Activated CD4-positive, alpha-beta T cell treated with anti-CD3 and anti-CD28 coated beads for 36 hours (primary cell): ENCODE data around the gene NKD1. TPM values are rescaled to one million over a fixed set of nuclear protein-coding genes. Genes with fewer than 3 reads are reported as not detected.
"Not testable (repeated sequence)": the region's sequence is repeated elsewhere in the genome, so short reads cannot be mapped to it uniquely, and the experiment has no call there.

Source experiments
- ATAC-seq: fragments of 200-7000 bp; cut with Tn5 transposase; one replicate; pipeline ENCODE4 v1.10.0; 2021; ENCODE audit warnings: mild to moderate bottlenecking, moderate library complexity
- CTCF ChIA-PET: fragments of 350-600 bp; sonication (Branson Sonifier 250); formaldehyde crosslinking; loops from one replicate; lab custom pipeline; 2021; ENCODE audit warnings: antibody characterized with exemption; lab: Charles Lee
- POLR2A ChIA-PET: fragments of 350-600 bp; sonication (Branson Sonifier 250); formaldehyde crosslinking; loops from one replicate; lab custom pipeline; 2021; ENCODE audit warnings: antibody characterized with exemption, inconsistent platforms; lab: Charles Lee
- DNase-seq: peaks from one replicate; pipeline ENCODE4 v3.0.0-alpha.2; 2020
- H3K27ac Mint-ChIP-seq: one replicate; pipeline ENCODE4 v1.8.0; 2021; ENCODE audit warnings: mixed read lengths
- H3K27me3 Mint-ChIP-seq: one replicate; pipeline ENCODE4 v1.8.0; 2021; ENCODE audit warnings: mixed read lengths
- H3K36me3 Mint-ChIP-seq: one replicate; pipeline ENCODE4 v1.8.0; 2021; ENCODE audit warnings: low read depth, mixed read lengths
- H3K4me1 Mint-ChIP-seq: one replicate; pipeline ENCODE4 v1.8.0; 2021; ENCODE audit warnings: mixed read lengths
- H3K4me3 Mint-ChIP-seq: one replicate; pipeline ENCODE4 v1.8.0; 2021; ENCODE audit warnings: mild to moderate bottlenecking, moderate library complexity, mixed read lengths
- H3K9me3 Mint-ChIP-seq: one replicate; pipeline ENCODE4 v1.8.0; 2021; ENCODE audit warnings: low read depth, mixed read lengths
- intact Hi-C, 2 experiments: fragments of 100-400 bp; cut with DNase I in 1 of 2; cut with micrococcal nuclease in 1 of 2; formaldehyde crosslinking; loops; one replicate each; pipeline versions ENCODE4 v1.14.2 to v1.15.1; 2022 to 2024; cut with DNase I, micrococcal nuclease
- total RNA-seq, 2 experiments: library from RNA; stranded (reverse); gene quantifications; one replicate each; pipeline ENCODE4 v1.2.3, GENCODE V29; 2021

Gene NKD1
- total RNA-seq, 2 experiments from 2014 or later = 1.8 to 3.1 TPM

GRCh38 chr16:50531359-50531758, 16.8 kb upstream of the NKD1 start:
- Mint-ChIP-seq H3K9me3 (peaks cover 10% of the 10 kb centered on the region), H3K36me3 (no peaks in the 10 kb centered on the region), H3K27me3 (no peaks in the 10 kb centered on the region), H3K4me1 (no peaks in the 10 kb centered on the region), H3K4me3 (no peak overlapping the region), H3K27ac (no peak overlapping the region)
- intact Hi-C loops = no loop called here
- DNase-seq (no peak), ATAC-seq (no peak)
- CTCF ChIA-PET = no interaction called here
- POLR2A ChIA-PET = no interaction called here

DNA sequence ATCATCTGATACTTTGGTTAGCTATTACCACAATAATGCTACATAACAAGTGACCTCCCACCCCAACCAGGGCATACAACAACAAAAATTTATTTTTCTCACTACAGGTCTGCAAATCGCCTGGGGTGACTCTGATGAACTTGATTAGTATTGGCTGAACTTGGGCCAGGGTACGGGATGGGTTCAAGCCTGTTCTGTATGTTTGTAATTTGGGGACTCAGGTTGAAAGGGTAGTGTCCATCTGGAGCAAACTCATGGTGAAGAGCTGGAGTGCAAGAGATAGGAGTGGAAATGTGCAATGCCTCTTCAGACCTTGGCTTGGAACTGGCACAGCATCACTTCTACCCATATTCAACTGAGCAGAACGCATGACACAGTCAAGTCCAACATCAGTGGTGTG, 16.3 kb upstream of the NKD1 start:
- Mint-ChIP-seq H3K9me3 (peaks cover 10% of the 10 kb centered on the region), H3K27me3 (no peaks in the 10 kb centered on the region), H3K27ac (no peak overlapping the region), H3K4me1 (no peaks in the 10 kb centered on the region), H3K4me3 (no peak overlapping the region), H3K36me3 (no peaks in the 10 kb centered on the region)
- intact Hi-C loops = no loop called here
- no peak for DNase-seq
- ATAC-seq = no peak
- ChIA-PET CTCF (interaction anchor here (0.6 kb wide), 1 partner anchor 18 kb away, joined by 3 read pairs; no protein-coding TSS in a partner anchor), POLR2A (no interaction called here)

- H3K9me3 Mint-ChIP-seq = peaks cover 10% of the 10 kb centered on the region
- H3K36me3 Mint-ChIP-seq = no peaks in the 10 kb centered on the region
- H3K27ac Mint-ChIP-seq = no peak overlapping the region
- ChIA-PET POLR2A (no interaction called here), CTCF (interaction anchor here (0.6 kb wide), 1 partner anchor 19 kb away, joined by 3 read pairs; no protein-coding TSS in a partner anchor)
- DNase-seq (no peak), ATAC-seq (no peak)
- intact Hi-C loops = no loop called here
- H3K4me1 Mint-ChIP-seq = no peaks in the 10 kb centered on the region
- no peaks in the 10 kb centered on the region for H3K27me3 Mint-ChIP-seq
- no peak overlapping the region for H3K4me3 Mint-ChIP-seq
Observed at GRCh38 chr16:50532576-50532975, 15.6 kb upstream of the NKD1 start.

DNA sequence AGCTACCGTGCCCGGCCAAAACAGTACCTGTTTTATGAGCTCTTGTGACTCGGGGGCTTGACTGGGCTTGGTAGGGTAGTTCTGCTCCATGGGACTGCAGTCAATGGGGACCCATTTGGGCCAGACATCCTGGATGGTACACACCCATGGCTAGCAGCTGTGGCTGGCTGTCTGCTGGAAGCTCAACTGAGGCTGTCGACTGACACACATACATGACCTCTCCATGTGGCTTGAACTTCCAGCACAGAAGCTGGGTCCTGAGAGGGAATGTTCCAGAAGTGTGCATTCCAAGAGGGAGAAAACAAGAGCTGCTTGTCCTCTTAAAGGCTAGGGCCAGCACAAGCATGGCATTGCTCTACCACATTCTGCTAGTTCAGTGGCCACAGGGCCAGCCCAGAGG, 14.9 kb upstream of the NKD1 start:
- ATAC-seq (no peak), DNase-seq (no peak)
- intact Hi-C loops = no loop called here
- Mint-ChIP-seq H3K9me3 (peaks cover 10% of the 10 kb centered on the region), H3K27me3 (no peaks in the 10 kb centered on the region), H3K4me3 (no peak overlapping the region), H3K4me1 (no peaks in the 10 kb centered on the region), H3K27ac (no peak overlapping the region), H3K36me3 (no peaks in the 10 kb centered on the region)
- CTCF ChIA-PET = no interaction called here
- POLR2A ChIA-PET = no interaction called here

GRCh38 chr16:50534091-50534490, 14.1 kb upstream of the NKD1 start:
- DNase-seq (no peak), ATAC-seq (no peak)
- Mint-ChIP-seq H3K36me3 (no peaks in the 10 kb centered on the region), H3K27me3 (no peaks in the 10 kb centered on the region), H3K4me3 (no peak overlapping the region), H3K9me3 (peaks cover 7% of the 10 kb centered on the region), H3K4me1 (no peaks in the 10 kb centered on the region), H3K27ac (no peak overlapping the region)
- intact Hi-C loops = no loop called here
- POLR2A ChIA-PET = no interaction called here
- CTCF ChIA-PET = interaction anchor here (0.6 to 1.3 kb wide), 2 partner anchors 7 to 207 kb away, joined by 3 read pairs; no protein-coding TSS in a partner anchor

DNA sequence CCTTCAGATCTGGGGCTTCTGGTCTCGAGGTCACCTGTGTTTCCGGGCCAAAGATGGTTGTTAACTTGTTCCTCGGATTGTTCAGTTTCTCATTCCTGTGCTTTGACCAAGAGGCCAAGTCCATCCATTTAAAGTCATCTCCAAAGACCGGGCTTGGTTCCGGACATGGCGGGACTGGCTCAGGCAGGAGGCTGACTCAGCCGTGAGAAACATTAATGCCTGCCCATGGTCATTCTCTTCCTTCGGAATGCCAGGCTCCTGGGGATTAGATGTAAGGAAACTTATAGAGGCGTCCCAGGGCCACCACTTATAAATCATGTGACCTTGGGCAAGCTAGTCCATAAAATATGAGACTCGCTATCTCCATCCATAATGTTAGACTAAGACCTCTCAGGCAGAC, 13.6 kb upstream of the NKD1 start:
- no peak overlapping the region for H3K27ac Mint-ChIP-seq
- ChIA-PET POLR2A (no interaction called here), CTCF (interaction anchor here (0.6 to 1.3 kb wide), 2 partner anchors 8 to 207 kb away, joined by 3 read pairs; no protein-coding TSS in a partner anchor)
- ATAC-seq (no peak), DNase-seq (no peak)
- intact Hi-C loops = no loop called here
- no peaks in the 10 kb centered on the region for H3K27me3 Mint-ChIP-seq
- no peak overlapping the region for H3K4me3 Mint-ChIP-seq
- H3K4me1 Mint-ChIP-seq = no peaks in the 10 kb centered on the region
- H3K36me3 Mint-ChIP-seq = no peaks in the 10 kb centered on the region
- H3K9me3 Mint-ChIP-seq = peaks cover 4% of the 10 kb centered on the region

DNA sequence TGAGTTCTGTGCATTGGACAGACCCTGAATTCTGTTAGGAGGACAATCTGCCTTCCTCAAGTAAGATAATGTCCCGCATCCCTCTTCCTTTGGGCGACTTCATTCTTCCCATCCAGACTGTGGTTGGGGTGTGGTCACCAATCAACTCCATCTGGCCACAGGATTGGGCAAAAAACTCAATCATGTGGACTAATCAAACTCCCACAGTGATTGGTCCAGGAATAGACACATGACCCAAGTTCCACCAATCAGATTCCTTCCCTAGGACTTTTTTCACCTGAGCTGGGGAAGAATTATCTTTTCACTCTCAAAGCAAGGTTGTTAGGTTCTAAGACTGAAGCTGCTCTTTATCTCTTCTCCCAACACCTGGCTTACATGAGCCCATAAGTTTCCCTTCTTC, 13.2 kb upstream of the NKD1 start:
- no peak for ATAC-seq
- ChIA-PET POLR2A (no interaction called here), CTCF (interaction anchor here (0.6 to 1.3 kb wide), 2 partner anchors 8 to 208 kb away, joined by 3 read pairs; no protein-coding TSS in a partner anchor)
- no peak overlapping the region for H3K27ac Mint-ChIP-seq
- H3K4me3 Mint-ChIP-seq = no peak overlapping the region
- peaks cover 3% of the 10 kb centered on the region for H3K9me3 Mint-ChIP-seq
- H3K27me3 Mint-ChIP-seq = no peaks in the 10 kb centered on the region
- no peak for DNase-seq
- intact Hi-C loops = no loop called here
- H3K4me1 Mint-ChIP-seq = no peaks in the 10 kb centered on the region
- no peaks in the 10 kb centered on the region for H3K36me3 Mint-ChIP-seq

GRCh38 chr16:50535506-50536257, 12.5 kb upstream of the NKD1 start:
- Mint-ChIP-seq H3K4me1 (no peaks in the 10 kb centered on the region), H3K4me3 (no peak overlapping the region), H3K27me3 (no peaks in the 10 kb centered on the region), H3K27ac (no peak overlapping the region), H3K36me3 (no peaks in the 10 kb centered on the region), H3K9me3 (no peaks in the 10 kb centered on the region)
- POLR2A ChIA-PET = no interaction called here
- CTCF ChIA-PET = interaction anchor here (0.9 kb wide), 1 partner anchor 20 kb away, joined by 3 read pairs; no protein-coding TSS in a partner anchor
- DNase-seq = no peak
- intact Hi-C loops = no loop called here
- no peak for ATAC-seq

- CTCF ChIA-PET = interaction anchor here (0.9 kb wide), 1 partner anchor 20 kb away, joined by 3 read pairs; no protein-coding TSS in a partner anchor
- ATAC-seq, H3K27ac Mint-ChIP-seq, intact Hi-C loops, H3K36me3 Mint-ChIP-seq, POLR2A ChIA-PET, H3K27me3 Mint-ChIP-seq, DNase-seq, H3K4me3 Mint-ChIP-seq, H3K4me1 Mint-ChIP-seq, H3K9me3 Mint-ChIP-seq: not testable (repeated sequence)
Observed at GRCh38 chr16:50536258-50536645, 11.9 kb upstream of the NKD1 start.

GRCh38 chr16:50537533-50538290, 10.5 kb upstream of the NKD1 start:
- intact Hi-C loops = no loop called here
- Mint-ChIP-seq H3K4me3 (no peak overlapping the region), H3K9me3 (no peaks in the 10 kb centered on the region), H3K27me3 (no peaks in the 10 kb centered on the region), H3K4me1 (no peaks in the 10 kb centered on the region), H3K27ac (no peak overlapping the region), H3K36me3 (no peaks in the 10 kb centered on the region)
- ATAC-seq (no peak), DNase-seq (no peak)
- ChIA-PET CTCF (interaction anchor here (0.6 kb wide), 1 partner anchor 786 kb away, joined by 3 read pairs; no protein-coding TSS in a partner anchor), POLR2A (no interaction called here)

- DNase-seq = no peak
- Mint-ChIP-seq H3K36me3 (no peaks in the 10 kb centered on the region), H3K4me1 (no peaks in the 10 kb centered on the region), H3K9me3 (peaks cover 7% of the 10 kb centered on the region), H3K27ac (no peak overlapping the region), H3K27me3 (no peaks in the 10 kb centered on the region), H3K4me3 (no peak overlapping the region)
- POLR2A ChIA-PET = no interaction called here
- CTCF ChIA-PET = no interaction called here
- ATAC-seq = no peak
- intact Hi-C loops = no loop called here
Observed at GRCh38 chr16:50538411-50539052, 9.7 kb upstream of the NKD1 start.
